Measurements from ENCODE around the gene HIRA.
"Not testable (repeated sequence)": the region's sequence is repeated elsewhere in the genome, so short reads cannot be mapped to it uniquely, and the experiment has no call there.

HIRA gene

GRCh38 chr22:19329454-19329853, 102.1 kb downstream of the HIRA start:
- no peak for DNase-seq (ENCODE audit: low read depth, low spot score)

- DNase-seq (ENCODE audit: low read depth, low spot score): no peak
These were observed 106.1 kb downstream of the HIRA start for GRCh38 chr22:19325296-19325948.

- not testable (repeated sequence) for DNase-seq (ENCODE audit: low read depth, low spot score)
These were observed 108.1 kb downstream of the HIRA start for GRCh38 chr22:19323420-19323819.

- DNase-seq (ENCODE audit: low read depth, low spot score): no peak
These were observed 109.8 kb downstream of the HIRA start for GRCh38 chr22:19321757-19322156.

GRCh38 chr22:19320136-19320535, 111.4 kb downstream of the HIRA start:
- not testable (repeated sequence) for DNase-seq (ENCODE audit: low read depth, low spot score)

GRCh38 chr22:19319281-19319680, 112.3 kb downstream of the HIRA start:
- no peak for DNase-seq (ENCODE audit: low read depth, low spot score)

- no peak for DNase-seq (ENCODE audit: low read depth, low spot score)
These were observed 113.7 kb downstream of the HIRA start for GRCh38 chr22:19317865-19318264.

GRCh38 chr22:19307872-19308271, 123.7 kb downstream of the HIRA start:
- DNase-seq (ENCODE audit: low read depth, low spot score): no peak

- not testable (repeated sequence) for DNase-seq (ENCODE audit: low read depth, low spot score)
These were observed 125.0 kb downstream of the HIRA start for GRCh38 chr22:19306535-19306934.

GRCh38 chr22:19304547-19304946, 127.0 kb downstream of the HIRA start:
- no peak for DNase-seq (ENCODE audit: low read depth, low spot score)

- DNase-seq (ENCODE audit: low read depth, low spot score): no peak
These were observed 127.7 kb downstream of the HIRA start for GRCh38 chr22:19303785-19304184.

- no peak for DNase-seq (ENCODE audit: low read depth, low spot score)
These were observed 135.8 kb downstream of the HIRA start for GRCh38 chr22:19295733-19296132.

GRCh38 chr22:19292458-19293230, 138.9 kb downstream of the HIRA start:
- no peak for DNase-seq (ENCODE audit: low read depth, low spot score)

GRCh38 chr22:19291580-19292457, 139.7 kb downstream of the HIRA start, which contains the start of gene CLTCL1:
CLTCL1 (minus strand) TSS chr22:19291719; CDS start chr22:19291641, 78 bp downstream.
- peak; percentile 53 for DNase-seq (ENCODE audit: low read depth, low spot score)

GRCh38 chr22:19291218-19291579, 140.3 kb downstream of the HIRA start:
- DNase-seq (ENCODE audit: low read depth, low spot score): no peak

- DNase-seq (ENCODE audit: low read depth, low spot score): no peak
These were observed 140.9 kb downstream of the HIRA start for GRCh38 chr22:19290400-19291217.

- no peak for DNase-seq (ENCODE audit: low read depth, low spot score)
These were observed 141.9 kb downstream of the HIRA start for GRCh38 chr22:19289475-19290161.

- DNase-seq (ENCODE audit: low read depth, low spot score): no peak
These were observed 143.6 kb downstream of the HIRA start for GRCh38 chr22:19287889-19288288.

GRCh38 chr22:19287076-19287707, 144.3 kb downstream of the HIRA start:
- no peak for DNase-seq (ENCODE audit: low read depth, low spot score)

GRCh38 chr22:19285831-19286230, 145.7 kb downstream of the HIRA start:
- DNase-seq (ENCODE audit: low read depth, low spot score): no peak
